Esophagus mucosa (tissue), 1 donor: ENCODE measurements around the gene CPO. TPM values are rescaled to one million over a fixed set of nuclear protein-coding genes. Genes with fewer than 3 reads are reported as not detected.
"Not testable (repeated sequence)": the region's sequence is repeated elsewhere in the genome, so short reads cannot be mapped to it uniquely, and the experiment has no call there.

Experiments used
- ATAC-seq: fragments of 200-7000 bp; cut with Tn5 transposase; one replicate; pipeline ENCODE4 v1.9.1; 2020
- total RNA-seq: library from RNA; stranded (reverse); gene quantifications from one replicate; pipeline ENCODE4 v1.2.4, GENCODE V29; 2023
- donor health status: DM: yes; HTN: yes; CAD: no.

CPO gene, protein sequence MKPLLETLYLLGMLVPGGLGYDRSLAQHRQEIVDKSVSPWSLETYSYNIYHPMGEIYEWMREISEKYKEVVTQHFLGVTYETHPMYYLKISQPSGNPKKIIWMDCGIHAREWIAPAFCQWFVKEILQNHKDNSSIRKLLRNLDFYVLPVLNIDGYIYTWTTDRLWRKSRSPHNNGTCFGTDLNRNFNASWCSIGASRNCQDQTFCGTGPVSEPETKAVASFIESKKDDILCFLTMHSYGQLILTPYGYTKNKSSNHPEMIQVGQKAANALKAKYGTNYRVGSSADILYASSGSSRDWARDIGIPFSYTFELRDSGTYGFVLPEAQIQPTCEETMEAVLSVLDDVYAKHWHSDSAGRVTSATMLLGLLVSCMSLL
- total RNA-seq: not detected

DNA sequence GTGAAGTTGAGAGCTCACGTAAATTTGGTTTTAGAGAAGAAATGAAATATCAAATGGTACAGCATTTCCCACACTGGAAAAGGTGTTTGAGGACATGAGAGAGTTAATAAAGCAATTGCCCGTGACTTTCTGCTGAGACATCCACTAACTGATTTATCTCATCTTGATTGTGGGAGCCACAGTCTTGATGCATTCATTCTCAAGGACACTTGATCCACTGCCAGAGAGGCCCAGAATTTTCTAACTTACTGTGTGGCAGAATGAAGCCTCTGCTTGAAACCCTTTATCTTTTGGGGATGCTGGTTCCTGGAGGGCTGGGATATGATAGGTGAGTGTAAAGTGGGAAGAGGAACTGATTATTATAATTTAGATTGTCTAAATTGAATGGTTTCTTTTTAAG is at the start of gene CPO:
CPO (plus strand) TSS at position 179 of the 400 bp plus-strand sequence; CDS start at position 261, 82 bp downstream.
- no peak for ATAC-seq

DNA sequence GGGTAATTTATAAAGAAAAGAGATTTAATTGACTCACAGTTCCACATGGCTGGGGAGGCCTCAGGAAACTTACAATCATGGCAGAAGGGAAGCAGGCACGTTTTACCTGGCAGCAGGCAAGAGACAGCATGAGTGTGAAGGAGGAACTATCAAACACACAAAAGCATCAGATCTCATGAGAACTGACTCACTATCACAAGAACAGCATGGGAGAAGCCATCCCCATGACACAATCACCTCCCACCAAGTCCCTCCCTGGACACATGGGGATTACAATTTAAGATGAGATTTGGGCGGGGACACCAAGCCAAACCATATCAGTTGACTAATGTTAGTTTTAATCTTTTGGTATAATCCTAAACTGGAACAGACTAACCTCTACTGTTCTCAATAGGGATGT is 49.1 kb upstream of the CPO start:
- no peak for ATAC-seq

DNA sequence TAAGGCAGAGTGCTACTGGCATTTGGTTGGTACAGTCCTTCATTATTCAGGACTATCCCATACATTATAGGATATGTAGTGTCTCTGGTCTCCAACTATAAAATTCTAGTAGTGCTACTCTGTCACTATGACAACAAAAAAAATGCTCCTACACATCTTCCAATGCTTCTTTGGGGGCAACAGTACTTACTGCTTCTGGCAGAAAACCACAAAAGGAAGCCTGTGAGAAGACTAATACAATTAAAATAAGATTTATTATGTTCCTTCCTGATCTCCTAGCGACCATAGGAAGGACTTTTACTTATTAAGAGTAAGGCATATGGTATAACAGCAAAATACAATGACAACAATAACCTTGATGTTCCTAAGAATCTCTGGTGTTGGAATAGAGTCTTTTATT is 48.4 kb upstream of the CPO start:
- ATAC-seq: no peak

DNA sequence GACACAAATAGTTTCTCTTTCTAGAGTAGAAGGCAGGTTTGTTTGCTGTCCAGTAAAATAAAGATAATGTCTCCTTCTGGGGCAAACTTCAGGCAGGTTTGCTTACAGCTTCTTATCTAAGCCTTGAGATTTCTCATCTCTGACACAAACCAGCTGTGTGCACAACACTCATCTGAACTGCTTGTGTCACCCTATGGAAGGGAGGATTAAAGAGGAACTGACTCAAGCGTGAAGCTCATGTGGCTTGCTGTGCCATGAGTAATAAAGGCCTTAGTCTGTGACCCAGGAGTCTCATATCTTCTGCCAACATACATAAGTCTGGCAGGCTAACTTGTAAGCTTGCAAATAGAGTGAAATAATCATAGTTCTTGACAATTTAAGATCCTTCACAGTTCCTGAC is 24.2 kb upstream of the CPO start:
- ATAC-seq: peak; percentile 99

DNA sequence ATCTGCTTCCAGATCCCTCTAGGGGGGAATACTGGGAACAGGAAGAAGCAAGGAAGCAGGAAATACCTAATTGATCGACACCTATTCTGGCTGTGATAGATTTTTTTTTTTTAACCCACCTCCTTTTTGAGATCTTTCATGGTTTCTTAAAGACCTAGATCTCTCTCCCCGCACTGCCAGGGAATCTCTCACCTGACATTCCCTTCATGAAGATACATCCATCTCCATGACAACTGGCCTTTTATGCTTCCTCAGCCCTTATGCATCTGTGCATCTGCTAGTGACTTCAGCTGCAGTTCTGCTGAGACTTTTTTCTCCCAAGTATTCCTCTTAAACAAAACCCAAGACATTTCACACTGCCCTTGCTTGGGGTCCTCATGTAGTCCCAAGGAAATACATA is 21.1 kb upstream of the CPO start:
- no peak for ATAC-seq

DNA sequence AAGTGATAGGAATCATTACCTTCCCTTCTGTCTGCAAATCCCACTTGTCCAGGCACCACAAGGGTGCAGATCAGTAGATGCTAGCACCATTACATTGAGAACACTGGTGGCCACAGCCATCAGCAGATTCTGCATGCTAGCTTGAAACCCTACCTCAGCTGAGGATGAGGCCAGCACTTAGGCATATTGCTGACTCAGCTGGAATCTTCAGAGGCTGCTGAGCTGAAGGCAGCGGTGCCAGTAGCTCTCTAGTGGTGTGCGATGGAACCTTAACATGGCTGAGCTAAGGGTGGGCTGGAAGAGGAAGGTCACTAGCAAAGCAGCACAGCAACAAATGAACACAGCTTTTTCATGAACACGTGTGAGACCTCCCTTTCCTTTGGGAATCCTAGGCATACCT is 19.0 kb upstream of the CPO start:
- no peak for ATAC-seq

DNA sequence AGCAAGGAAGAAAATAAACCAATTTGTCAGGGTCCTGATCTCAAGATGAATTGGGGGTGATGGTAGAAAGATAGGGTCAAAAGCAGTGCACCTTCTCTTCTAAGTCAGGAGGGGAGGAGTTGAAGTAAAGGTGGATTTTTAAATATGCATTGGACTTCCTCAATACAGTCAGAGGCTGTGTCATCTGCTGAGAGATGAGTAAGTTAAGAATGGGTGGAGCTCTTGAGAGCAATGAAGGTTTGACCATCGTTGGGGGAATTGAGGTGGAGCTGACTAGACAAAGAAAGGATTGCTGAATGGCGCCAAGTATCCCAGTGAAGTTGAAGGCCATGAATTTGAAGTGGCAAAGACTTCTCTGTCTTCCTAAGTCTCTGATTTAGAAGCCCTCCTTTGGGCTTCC is 18.4 kb upstream of the CPO start:
- peak; percentile 78 for ATAC-seq

DNA sequence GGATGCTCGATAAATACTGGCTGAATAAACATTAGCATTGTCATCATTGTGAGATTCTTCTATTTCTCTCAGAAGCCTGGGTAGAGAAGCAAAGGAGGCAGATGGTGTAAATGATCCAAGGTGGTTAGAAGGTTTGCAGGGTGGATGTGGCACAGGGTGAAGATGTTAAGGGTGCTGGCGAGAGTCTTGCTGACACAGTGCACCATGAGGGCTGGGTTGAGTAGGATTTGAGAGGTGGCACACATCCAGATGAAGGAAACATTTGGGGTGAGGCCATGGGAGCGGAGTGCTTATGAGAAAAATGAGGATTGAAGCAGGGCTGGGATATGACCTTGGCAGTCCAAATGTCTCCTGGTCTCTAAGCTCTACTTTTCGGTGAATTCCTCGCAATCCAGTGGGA is 17.8 kb upstream of the CPO start:
- ATAC-seq: no peak

DNA sequence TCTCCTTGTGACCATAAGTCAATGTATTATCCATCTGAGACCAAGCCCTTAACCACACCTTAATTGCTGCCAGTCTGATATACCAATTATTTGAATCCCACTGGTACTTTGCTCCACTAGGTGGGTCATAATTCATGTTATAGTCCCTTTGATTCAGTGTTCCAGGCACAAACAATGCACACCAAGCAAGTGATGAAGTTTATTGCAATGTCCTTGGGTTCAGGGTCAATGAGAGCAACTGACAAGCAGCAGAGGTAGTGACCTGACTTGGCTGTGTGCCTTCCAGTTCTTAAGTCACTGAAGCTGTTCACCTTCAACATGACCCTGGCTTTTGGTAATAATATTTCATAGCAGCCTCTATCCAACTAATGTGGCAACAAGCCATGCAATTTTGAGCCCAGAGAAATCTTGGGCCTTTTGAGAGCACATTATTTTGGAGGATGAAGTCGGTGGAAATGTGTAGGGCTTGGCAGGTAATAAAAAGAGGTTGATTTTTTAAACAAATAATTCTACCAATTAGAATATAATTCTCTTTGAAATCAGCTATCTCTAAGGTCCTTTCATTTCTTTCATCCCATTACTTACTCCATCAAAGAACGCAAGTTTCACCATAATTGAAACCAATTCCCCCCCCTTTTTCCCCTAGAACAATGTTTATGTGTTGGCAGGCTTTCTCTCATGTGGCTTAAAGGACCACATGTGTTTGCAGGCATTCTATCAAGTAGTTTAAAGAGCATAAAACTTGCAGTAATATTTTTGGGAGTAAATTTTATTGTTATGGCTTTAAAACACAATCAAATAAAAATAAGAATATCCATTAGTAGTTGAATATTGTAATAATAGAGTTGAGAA is 3.1 kb upstream of the CPO start:
- no peak for ATAC-seq

DNA sequence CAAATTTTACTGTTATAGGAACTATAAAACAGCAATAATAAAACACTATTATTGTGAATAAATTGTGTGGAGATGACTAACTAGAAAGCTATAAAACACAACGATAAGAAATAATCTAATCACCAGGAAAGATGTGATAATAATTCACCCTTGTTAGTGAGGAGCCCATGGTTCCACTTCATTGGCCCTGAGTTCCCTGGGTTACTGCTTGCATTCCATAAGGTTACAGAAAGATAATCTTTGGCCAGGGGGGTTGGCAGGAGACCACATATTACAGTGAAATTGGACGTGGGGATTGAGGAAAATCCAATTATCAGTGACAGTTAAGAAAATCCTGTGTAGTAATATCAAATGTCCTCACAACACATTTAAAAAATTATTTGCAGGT is 2.5 kb upstream of the CPO start:
- no peak for ATAC-seq

DNA sequence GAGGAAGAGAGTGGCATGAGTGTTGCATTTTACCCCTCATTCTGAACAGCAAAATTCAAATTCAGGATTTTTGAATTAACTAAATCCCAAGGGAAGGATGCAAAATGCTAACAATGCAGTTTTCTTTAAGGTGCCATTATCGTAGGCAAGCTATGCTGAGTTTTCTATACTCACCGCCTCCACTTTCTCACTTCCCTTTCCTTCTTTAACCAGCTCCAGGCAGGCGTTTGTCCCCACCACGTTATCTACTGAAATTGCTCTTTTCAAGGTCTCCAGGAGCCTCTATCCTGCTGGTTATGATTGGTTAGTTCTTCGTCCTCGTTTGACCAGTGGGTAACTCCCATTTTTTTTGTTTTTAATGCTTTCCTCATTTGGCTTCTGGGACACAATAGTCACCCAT is 1.8 kb upstream of the CPO start:
- no peak for ATAC-seq

DNA sequence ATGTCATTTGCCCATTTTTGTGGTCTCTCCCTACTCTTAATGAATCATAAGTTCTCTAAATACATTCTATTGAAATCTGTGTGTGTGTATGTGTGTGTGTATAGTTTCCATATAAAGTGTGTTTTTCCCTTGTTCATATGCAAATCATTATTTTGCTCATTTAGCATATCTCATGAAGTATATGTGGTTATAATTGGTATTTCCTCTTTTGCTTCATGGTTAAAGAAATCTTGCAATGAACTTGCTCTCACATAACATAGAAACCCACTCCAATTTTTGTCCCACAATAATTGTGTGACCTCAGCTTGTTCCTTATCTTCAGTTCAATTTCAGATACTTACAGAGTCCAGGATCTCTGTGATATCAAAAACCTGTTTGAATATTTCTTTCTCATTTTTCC is 1.2 kb downstream of the CPO start:
- ATAC-seq: no peak

DNA sequence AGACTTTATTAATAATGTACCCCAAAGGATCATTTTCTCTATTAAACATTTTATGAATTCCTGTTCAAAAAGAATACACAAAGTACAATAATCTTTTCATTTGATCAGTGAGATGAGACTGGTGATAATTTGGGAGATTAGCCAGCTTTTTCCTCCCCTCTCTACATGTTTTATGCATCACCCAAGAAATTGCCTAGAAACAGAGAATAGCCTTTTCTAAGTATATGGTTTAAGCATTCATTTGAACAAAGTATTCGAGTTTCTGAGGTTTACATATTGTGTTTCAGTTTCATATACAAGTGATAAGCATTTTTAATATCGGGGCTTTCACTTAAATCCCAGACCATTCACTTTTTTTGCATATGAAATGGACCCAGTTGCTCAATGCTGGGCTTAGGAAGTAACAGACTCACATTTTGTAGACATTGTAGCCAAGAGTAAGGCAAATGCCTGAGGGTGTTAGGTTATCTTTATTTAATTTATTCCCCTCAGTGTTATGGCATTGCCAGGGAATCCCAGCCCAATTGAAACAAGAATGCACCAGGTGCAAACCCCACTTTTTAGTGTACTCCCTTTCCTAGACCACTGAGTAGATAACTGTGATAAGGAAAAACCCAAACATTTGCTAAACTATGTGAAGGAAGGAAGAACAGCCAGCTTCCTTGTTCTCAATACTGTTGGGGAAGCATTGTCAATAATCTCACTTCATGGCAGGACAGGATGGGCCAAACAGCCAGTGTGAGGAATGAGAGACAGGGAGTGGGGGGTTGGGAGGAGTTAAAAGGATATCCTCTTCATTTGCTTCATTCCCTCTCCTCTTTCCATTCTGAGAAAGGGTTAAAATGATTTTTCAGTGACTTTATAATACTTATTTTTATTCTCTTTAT is 3.5 kb downstream of the CPO start:
- ATAC-seq: no peak

DNA sequence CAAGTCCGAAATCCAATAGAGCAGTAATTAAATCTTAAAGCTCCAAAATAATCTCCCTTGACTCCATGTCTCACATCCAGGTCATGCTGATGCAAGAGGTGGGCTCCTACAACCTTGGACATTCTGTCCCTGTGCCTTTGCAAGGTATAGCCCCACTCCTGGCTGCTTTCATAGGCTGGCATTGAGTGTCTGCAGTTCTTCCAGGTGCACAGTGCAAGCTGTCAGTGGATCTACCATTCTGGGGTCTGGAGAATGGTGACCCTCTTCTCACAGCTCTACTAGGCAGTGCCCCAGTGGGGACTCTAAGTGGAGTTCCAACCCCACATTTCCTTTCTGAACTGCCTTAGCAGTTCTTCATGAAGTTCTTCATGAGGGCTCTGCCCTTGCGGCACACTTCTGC is 14.1 kb downstream of the CPO start:
- ATAC-seq: not testable (repeated sequence)

DNA sequence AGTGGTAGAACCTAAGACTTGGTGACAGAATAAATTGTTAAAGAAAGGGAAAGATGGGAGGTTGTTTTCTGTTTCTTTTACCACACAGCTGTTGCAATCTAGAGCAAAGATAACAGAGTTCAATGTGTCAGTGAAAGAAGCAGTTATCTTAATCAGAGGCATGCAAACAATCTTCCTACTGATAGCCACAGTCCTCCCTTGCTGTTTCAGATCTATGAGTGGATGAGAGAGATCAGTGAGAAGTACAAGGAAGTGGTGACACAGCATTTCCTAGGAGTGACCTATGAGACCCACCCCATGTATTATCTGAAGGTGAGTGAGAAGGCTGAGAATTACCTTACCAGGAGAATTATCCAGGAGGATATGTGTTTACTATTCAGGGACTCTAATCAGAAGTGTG is 15.9 kb downstream of the CPO start:
- ATAC-seq: no peak

DNA sequence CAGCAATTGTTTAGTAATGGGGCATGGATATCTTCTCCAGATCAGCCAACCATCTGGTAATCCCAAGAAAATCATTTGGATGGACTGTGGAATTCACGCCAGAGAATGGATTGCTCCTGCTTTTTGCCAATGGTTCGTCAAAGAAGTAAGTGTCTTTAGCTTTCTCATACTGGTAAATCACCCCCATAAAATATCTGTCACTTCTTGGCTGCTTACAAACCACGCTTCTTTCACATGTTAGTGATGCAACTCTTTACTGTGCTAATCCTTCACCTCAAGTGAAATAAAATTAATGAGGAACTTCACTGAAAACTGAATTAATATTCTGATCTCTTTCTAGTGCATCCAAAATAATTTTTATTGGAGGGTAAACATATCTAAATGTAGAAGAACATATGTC is 18.9 kb downstream of the CPO start:
- ATAC-seq: no peak

DNA sequence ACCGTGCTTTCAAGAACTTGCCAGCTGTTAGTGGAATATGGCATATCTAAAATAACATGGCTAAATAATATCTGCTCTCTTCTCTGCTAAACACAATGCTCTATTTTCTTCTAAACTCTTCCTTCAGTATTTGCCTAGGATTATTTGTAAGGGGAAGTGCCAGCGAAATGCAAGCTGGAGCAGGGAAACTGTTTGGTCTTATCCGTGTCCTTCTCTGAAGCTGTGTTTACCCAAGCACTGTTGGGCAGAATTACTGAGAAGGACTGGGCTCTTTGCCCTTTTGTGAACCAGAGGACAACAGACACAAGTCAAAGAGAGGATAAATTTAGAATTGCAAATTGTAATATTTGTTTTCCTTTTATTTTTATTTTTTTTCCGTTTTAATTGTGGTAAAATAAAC is 23.6 kb downstream of the CPO start:
- ATAC-seq: no peak

DNA sequence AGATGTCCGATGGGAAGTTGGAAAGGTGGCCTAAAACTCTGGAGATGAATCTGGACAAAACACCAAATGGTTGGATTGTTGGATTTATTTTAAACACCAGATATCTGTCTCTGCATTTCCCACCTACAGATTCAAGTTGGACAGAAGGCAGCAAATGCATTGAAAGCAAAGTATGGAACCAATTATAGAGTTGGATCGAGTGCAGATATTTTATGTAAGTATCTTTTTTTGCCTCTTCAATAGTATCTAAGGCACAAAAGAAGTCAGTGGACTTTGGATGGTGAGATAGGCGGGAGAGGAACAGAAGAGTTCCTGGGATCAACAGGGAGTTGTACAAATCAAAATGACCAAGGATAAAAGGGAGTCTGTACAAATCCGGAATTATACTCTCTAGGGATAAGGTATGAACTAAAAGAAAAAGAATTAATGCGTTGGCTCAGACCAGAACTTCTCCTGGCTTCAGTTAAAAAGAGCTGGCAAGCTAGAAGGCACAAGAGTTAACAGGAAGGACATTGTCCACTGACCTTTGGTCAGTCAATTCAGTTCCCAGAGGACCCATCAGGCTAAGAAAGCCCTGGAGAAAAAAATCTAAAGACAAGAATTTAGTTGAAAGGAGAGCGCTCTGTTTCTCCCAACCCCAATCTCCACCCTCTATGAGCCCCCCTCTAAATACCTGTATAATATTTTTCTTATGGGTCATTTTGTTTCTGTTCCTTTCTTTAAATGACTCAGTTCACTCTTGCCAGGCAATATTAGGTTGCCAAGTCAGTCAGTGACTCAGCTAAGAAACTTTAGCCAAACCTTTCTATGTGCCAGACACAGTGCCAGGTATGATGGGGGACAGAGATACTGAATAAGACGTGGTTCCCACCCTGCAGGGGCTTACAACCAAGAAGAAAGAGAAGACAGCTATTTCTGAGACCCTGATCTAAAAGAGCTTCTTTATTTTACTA is 29.1 kb downstream of the CPO start:
- no peak for ATAC-seq

DNA sequence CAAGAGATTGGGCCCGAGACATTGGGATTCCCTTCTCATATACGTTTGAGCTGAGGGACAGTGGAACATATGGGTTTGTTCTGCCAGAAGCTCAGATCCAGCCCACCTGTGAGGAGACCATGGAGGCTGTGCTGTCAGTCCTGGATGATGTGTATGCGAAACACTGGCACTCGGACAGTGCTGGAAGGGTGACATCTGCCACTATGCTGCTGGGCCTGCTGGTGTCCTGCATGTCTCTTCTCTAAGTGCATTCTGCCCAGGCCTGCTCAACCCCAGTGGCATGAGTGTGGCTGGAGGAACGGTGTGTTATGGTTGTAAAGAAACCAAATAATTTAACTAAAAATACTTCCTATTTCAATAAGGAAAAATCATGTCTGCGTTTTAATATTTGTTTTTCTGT is 29.9 kb downstream of the CPO start:
- no peak for ATAC-seq

DNA sequence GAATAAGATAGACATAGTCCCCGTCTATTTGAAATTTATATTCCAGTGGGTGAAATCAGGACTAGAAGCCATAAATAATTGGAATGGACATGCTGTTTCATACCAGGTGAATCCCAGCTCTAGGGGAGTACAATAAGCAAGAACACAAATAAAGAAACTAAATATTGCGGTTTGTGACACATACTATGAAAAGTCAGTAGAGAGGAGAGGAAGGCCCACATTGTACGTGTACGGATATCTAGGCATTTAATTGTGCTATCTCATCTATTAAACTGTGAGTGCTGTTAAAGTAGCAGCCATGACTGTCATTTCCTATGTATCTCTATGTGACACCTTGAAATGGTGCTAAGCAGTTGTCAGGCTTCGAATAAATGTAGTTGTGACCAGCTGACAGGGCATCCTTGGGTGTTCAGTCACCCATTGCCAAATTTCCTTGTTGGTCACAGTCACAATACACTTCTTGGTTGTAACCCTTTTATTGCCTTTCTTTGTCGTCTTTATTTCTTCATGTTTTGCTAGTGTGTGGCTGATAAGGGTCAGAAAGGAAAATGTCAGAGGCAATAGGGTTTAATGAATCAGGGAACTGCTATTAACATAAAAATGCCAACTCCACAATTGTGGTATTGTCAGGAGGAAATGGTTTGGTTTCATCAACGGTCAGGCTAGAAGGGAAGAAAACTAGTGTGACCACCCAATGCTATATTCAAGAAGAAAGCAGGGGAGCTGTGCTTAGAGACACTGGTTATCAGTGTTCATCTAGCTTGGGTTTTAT is 31.5 kb downstream of the CPO start:
- ATAC-seq: no peak

DNA sequence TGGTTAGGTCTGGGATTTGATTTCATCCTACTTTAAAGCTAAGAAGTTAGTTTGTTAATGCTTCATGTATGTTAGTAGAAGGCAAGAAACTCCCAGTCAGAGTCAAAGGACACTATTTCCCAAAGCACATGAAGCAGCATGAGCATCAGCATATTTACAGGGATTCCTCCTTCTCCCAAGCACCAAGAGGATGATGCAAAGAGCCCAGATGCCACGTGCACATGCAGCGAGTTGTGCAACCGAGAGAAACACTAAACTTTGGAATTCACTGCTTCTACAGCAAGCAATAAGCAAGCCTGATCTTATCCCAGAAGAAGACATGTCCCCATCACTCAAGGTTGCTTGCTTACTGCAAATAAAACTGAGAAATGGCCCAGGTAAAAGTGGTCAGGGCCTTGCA is 32.5 kb downstream of the CPO start:
- no peak for ATAC-seq
